GM10248 (cell line): ENCODE data around the gene OR10H3.

Source experiments
- CTCF ChIA-PET: fragments of 300-600 bp; sonication (Branson Sonifier 250); formaldehyde crosslinking; extraction: SDS; loops from one replicate; lab custom pipeline; 2021; ENCODE audit warnings: antibody characterized with exemption; lab: Yijun Ruan, JAX
- POLR2A ChIA-PET: fragments of 350-650 bp; sonication (Branson Sonifier 250); formaldehyde crosslinking; extraction: SDS; loops from one replicate; lab custom pipeline; 2020; ENCODE audit warnings: antibody characterized with exemption; lab: Yijun Ruan, JAX
- DNase-seq: peaks from one replicate; pipeline ENCODE4 v3.0.0; 2012; ENCODE audit errors: extremely low spot score
- CTCF ChIP-seq: IDR thresholded peaks from 2 replicates; pipeline ENCODE4 v1.5.1; 2012; ENCODE audit warnings: mild to moderate bottlenecking, low read depth; ENCODE audit errors: extremely low read depth, missing control alignments, control extremely low read depth

The OR10H3 gene

GRCh38 chr19:15775249-15775648 lies 37.5 kb downstream of the OR10H3 start:
- CTCF ChIA-PET = interaction anchor here (1.2 kb wide), 1 partner anchor 10 kb away, joined by 3 read pairs; no protein-coding TSS in a partner anchor
- POLR2A ChIA-PET = no interaction called here
- TF ChIP-seq CTCF = no peak
- DNase-seq = no peak

- DNase-seq = no peak
- no peak for TF ChIP-seq CTCF
- ChIA-PET POLR2A (no interaction called here), CTCF (no interaction called here)
Measured at GRCh38 chr19:15776264-15776663, 38.5 kb downstream of the OR10H3 start.

- ChIA-PET CTCF (no interaction called here), POLR2A (no interaction called here)
- no peak for DNase-seq
- no peak for TF ChIP-seq CTCF
Measured at GRCh38 chr19:15776991-15777970, 39.5 kb downstream of the OR10H3 start.

- TF ChIP-seq CTCF = no peak
- CTCF ChIA-PET = no interaction called here
- POLR2A ChIA-PET = no interaction called here
- no peak for DNase-seq
Measured at GRCh38 chr19:15779756-15780476, 42.1 kb downstream of the OR10H3 start.

- POLR2A ChIA-PET = no interaction called here
- TF ChIP-seq CTCF = no peak
- CTCF ChIA-PET = no interaction called here
- no peak for DNase-seq
Measured at GRCh38 chr19:15780610-15781418, 43.0 kb downstream of the OR10H3 start.

GRCh38 chr19:15781661-15782060 lies 43.9 kb downstream of the OR10H3 start:
- TF ChIP-seq CTCF = no peak
- ChIA-PET CTCF (interaction anchor here (1.1 kb wide), 1 partner anchor 30 kb away, joined by 3 read pairs; no protein-coding TSS in a partner anchor), POLR2A (no interaction called here)
- no peak for DNase-seq
